H1 (cell line): ENCODE results near the gene ALPK3. TPM values are rescaled to one million over a fixed set of nuclear protein-coding genes. Genes with fewer than 3 reads are reported as not detected.

ENCODE experiments used
- CTCF ChIA-PET: fragments of 300-600 bp; sonication (Branson Sonifier 250); formaldehyde crosslinking; loops from one replicate; lab custom pipeline; 2021; ENCODE audit not compliant: partially characterized antibody; lab: Charles Lee
- POLR2A ChIA-PET: fragments of 300-600 bp; sonication (Branson Sonifier 250); formaldehyde crosslinking; loops from one replicate; lab custom pipeline; 2021; ENCODE audit warnings: inconsistent platforms; ENCODE audit not compliant: partially characterized antibody; lab: Charles Lee
- DNase-seq, 2 experiments: peaks; one replicate each; pipeline versions ENCODE4 v3.0.0 to v3.0.0-alpha.2; 2010 to 2022; ENCODE audit warnings: low spot score in 2 of 2, low read depth in 1 of 2, mixed read lengths in 1 of 2
- FAIRE-seq: peaks from 2 replicates; lab custom pipeline; 2011; peaks lifted over from hg19 to GRCh38; lab: Jason Lieb, UNC
- H2AFZ ChIP-seq: 2 replicates; pipeline ENCODE4 v1.8.1; 2012; ENCODE audit warnings: low read length, inconsistent platforms
- H2AK5ac ChIP-seq: 2 replicates; pipeline ENCODE4 v1.6.1; 2013; ENCODE audit warnings: low read depth, low read length
- H2BK120ac ChIP-seq: replicated peaks from 2 replicates; pipeline ENCODE3; 2013; ENCODE audit warnings: low read depth, low read length, inconsistent platforms
- H2BK12ac ChIP-seq: 2 replicates; pipeline ENCODE4 v1.6.1; 2013; ENCODE audit warnings: low read depth, low read length
- H2BK15ac ChIP-seq: 2 replicates; pipeline ENCODE4 v1.6.1; 2013; ENCODE audit warnings: low read length
- H2BK20ac ChIP-seq: 2 replicates; pipeline ENCODE4 v1.6.1; 2013; ENCODE audit warnings: low read length
- H2BK5ac ChIP-seq: 2 replicates; pipeline ENCODE4 v1.6.1; 2013; ENCODE audit warnings: low read depth, low read length
- H3K14ac ChIP-seq: 2 replicates; pipeline ENCODE4 v1.6.1; 2013; ENCODE audit warnings: inconsistent platforms; ENCODE audit not compliant: insufficient read length
- H3K18ac ChIP-seq: 2 replicates; pipeline ENCODE4 v1.6.1; 2013; ENCODE audit warnings: low read length; ENCODE audit errors: extremely low read depth
- H3K23ac ChIP-seq: 2 replicates; pipeline ENCODE4 v1.6.1; 2013; ENCODE audit warnings: inconsistent platforms; ENCODE audit not compliant: insufficient read length
- H3K23me2 ChIP-seq: 2 replicates; pipeline ENCODE4 v1.6.1; 2013; ENCODE audit warnings: low read depth, low read length
- H3K27ac ChIP-seq: 2 replicates; pipeline ENCODE4 v1.6.1; 2011; ENCODE audit warnings: low read depth, low read length, inconsistent platforms
- H3K27me3 ChIP-seq, 4 experiments: replicated peaks in 1 of 4; 1 replicate in 1 of 4; 2 replicates in 3 of 4; pipeline versions ENCODE4 v1.6.1 to v1.8.1; 2011 to 2013; ENCODE audit warnings: low read length in 3 of 4, mild to moderate bottlenecking in 3 of 4, inconsistent platforms in 2 of 4, mixed read lengths in 2 of 4, moderate library complexity in 1 of 4; ENCODE audit not compliant: control insufficient read depth in 3 of 4, insufficient read depth in 3 of 4; ENCODE audit errors: extremely low read depth in 1 of 4
- H3K36me3 ChIP-seq, 4 experiments: 2 replicates each; pipeline versions ENCODE4 v1.6.1 to v1.8.1; 2011 to 2013; ENCODE audit warnings: mild to moderate bottlenecking in 4 of 4, low read length in 3 of 4, moderate library complexity in 2 of 4, control low read depth in 1 of 4, inconsistent platforms in 1 of 4; ENCODE audit not compliant: insufficient read depth in 4 of 4, control insufficient read depth in 2 of 4
- H3K4ac ChIP-seq: replicated peaks from 2 replicates; pipeline ENCODE3; 2013; ENCODE audit warnings: low read length, low read depth, mixed read lengths, inconsistent platforms; ENCODE audit not compliant: insufficient read length
- H3K4me1 ChIP-seq, 4 experiments: replicated peaks in 1 of 4; 1 replicate in 1 of 4; 2 replicates in 3 of 4; pipeline versions ENCODE4 v1.6.1 to v1.8.1; 2011 to 2013; ENCODE audit warnings: low read length in 3 of 4, inconsistent platforms in 2 of 4, mixed read lengths in 1 of 4; ENCODE audit not compliant: insufficient read depth in 4 of 4, control insufficient read depth in 3 of 4
- H3K4me2 ChIP-seq, 2 experiments: 2 replicates each; pipeline versions ENCODE4 v1.6.1 to v1.8.1; 2011 to 2013; ENCODE audit warnings: low read depth in 2 of 2, low read length in 2 of 2, control low read depth in 1 of 2, inconsistent platforms in 1 of 2, mild to moderate bottlenecking in 1 of 2; ENCODE audit not compliant: insufficient read depth in 1 of 2
- H3K4me3 ChIP-seq, 4 experiments: fragments of 200-600, 300-600 bp in 1 of 4; sonication (generic), shearing (Covaris generic), sonication (Bioruptor Twin) in 1 of 4; 2 replicates each; pipeline versions ENCODE4 v1.5.1 to v1.8.1; 2011 to 2016; ENCODE audit warnings: low read length in 4 of 4, low read depth in 3 of 4, control low read depth in 2 of 4, inconsistent platforms in 2 of 4, mild to moderate bottlenecking in 2 of 4, mixed read lengths in 1 of 4, moderate library complexity in 1 of 4; ENCODE audit not compliant: insufficient read depth in 2 of 4; ENCODE audit errors: extremely low read depth in 1 of 4
- H3K56ac ChIP-seq: replicated peaks from 2 replicates; pipeline ENCODE3; 2013; ENCODE audit warnings: low read depth, mild to moderate bottlenecking, mixed read lengths, low read length, inconsistent platforms; ENCODE audit not compliant: insufficient read length
- H3K79me1 ChIP-seq: 2 replicates; pipeline ENCODE4 v1.6.1; 2013; ENCODE audit warnings: low read depth, low read length, control low read depth
- H3K79me2 ChIP-seq, 2 experiments: 2 replicates each; pipeline versions ENCODE4 v1.6.1 to v1.8.1; 2012 to 2013; ENCODE audit warnings: low read length in 2 of 2, mild to moderate bottlenecking in 2 of 2, inconsistent platforms in 1 of 2; ENCODE audit not compliant: insufficient read depth in 2 of 2, control insufficient read depth in 1 of 2
- H3K9ac ChIP-seq, 4 experiments: replicated peaks in 1 of 4; 1 replicate in 1 of 4; 2 replicates in 3 of 4; pipeline versions ENCODE4 v1.6.1 to v1.8.1; 2011 to 2013; ENCODE audit warnings: low read depth in 3 of 4, low read length in 3 of 4, control low read depth in 2 of 4, mild to moderate bottlenecking in 2 of 4, moderate library complexity in 2 of 4, inconsistent platforms in 1 of 4; ENCODE audit errors: extremely low read depth in 1 of 4
- H3K9me3 ChIP-seq, 2 experiments: 2 replicates each; pipeline versions ENCODE4 v1.6.1 to v1.8.1; 2012 to 2013; ENCODE audit warnings: mild to moderate bottlenecking in 2 of 2, moderate library complexity in 2 of 2, control low read depth in 1 of 2, inconsistent platforms in 1 of 2, low read depth in 1 of 2, low read length in 1 of 2, mixed read lengths in 1 of 2; ENCODE audit not compliant: insufficient read depth in 2 of 2
- H4K20me1 ChIP-seq, 2 experiments: replicated peaks in 1 of 2; 2 replicates each; pipeline versions ENCODE3 to v1.8.1; 2011 to 2013; ENCODE audit warnings: inconsistent platforms in 2 of 2, low read length in 2 of 2, mild to moderate bottlenecking in 1 of 2; ENCODE audit not compliant: insufficient read depth in 2 of 2, control insufficient read depth in 1 of 2
- H4K5ac ChIP-seq: 2 replicates; pipeline ENCODE4 v1.6.1; 2013; ENCODE audit warnings: low read length, low read depth, mixed read lengths, inconsistent platforms; ENCODE audit not compliant: insufficient read length
- H4K8ac ChIP-seq: 2 replicates; pipeline ENCODE4 v1.8.0; 2013; ENCODE audit warnings: mild to moderate bottlenecking, moderate library complexity, low read length, inconsistent platforms; ENCODE audit not compliant: insufficient read depth; ENCODE audit errors: extremely low read depth
- H4K91ac ChIP-seq: replicated peaks from 2 replicates; pipeline ENCODE3; 2013; ENCODE audit warnings: low read length, mixed read lengths, inconsistent platforms; ENCODE audit not compliant: insufficient read length
- GABPA ChIP-seq: IDR thresholded peaks from 2 replicates; pipeline ENCODE4 v1.6.1; 2011; ENCODE audit warnings: mild to moderate bottlenecking, low read length, moderate library complexity, borderline replicate concordance; ENCODE audit not compliant: insufficient read depth
- HDAC2 ChIP-seq, 2 experiments: fragments of 300-600 bp in 1 of 2; sonication (generic) in 1 of 2; IDR thresholded peaks; 2 replicates each; pipeline ENCODE4 v1.6.1; 2011 to 2012; ENCODE audit warnings: low read depth in 2 of 2, low read length in 2 of 2, mild to moderate bottlenecking in 2 of 2, moderate library complexity in 2 of 2, borderline replicate concordance in 1 of 2, inconsistent platforms in 1 of 2
- KDM4A ChIP-seq: IDR thresholded peaks from one replicate; pipeline ENCODE4 v1.7.1; 2012; ENCODE audit warnings: low read depth, mild to moderate bottlenecking, moderate library complexity, low read length, inconsistent platforms; ENCODE audit not compliant: severe bottlenecking
- MAFK ChIP-seq: IDR thresholded peaks from 2 replicates; pipeline ENCODE4 v1.6.1; 2012; ENCODE audit warnings: low read depth, mild to moderate bottlenecking, improper control_type of control experiment, low read length
- POU5F1 ChIP-seq: IDR thresholded peaks from 2 replicates; pipeline ENCODE4 v1.6.1; 2011; ENCODE audit warnings: low read depth, mild to moderate bottlenecking, low read length, moderate library complexity
- RFX5 ChIP-seq: IDR thresholded peaks from 2 replicates; pipeline ENCODE4 v1.6.1; 2011; ENCODE audit warnings: low read depth, low read length, improper control_type of control experiment, borderline replicate concordance
- RXRA ChIP-seq: IDR thresholded peaks from 2 replicates; pipeline ENCODE4 v1.6.1; 2011; ENCODE audit warnings: low read depth, mild to moderate bottlenecking, low read length, moderate library complexity; ENCODE audit not compliant: insufficient read depth
- TCF12 ChIP-seq: IDR thresholded peaks from 2 replicates; pipeline ENCODE4 v1.6.1; 2011; ENCODE audit warnings: low read depth, mild to moderate bottlenecking, low read length
- WGBS, 2 experiments: shearing (Covaris generic) in 1 of 2; methylation state at CpG; one replicate each; pipeline versions ENCODE4 v1.1.6 to v1.1.7; 2013 to 2015; ENCODE audit warnings: low lambda C conversion rate in 2 of 2, mixed read lengths in 2 of 2, inconsistent platforms in 1 of 2, low coverage in 1 of 2, missing lambda C conversion rate in 1 of 2; ENCODE audit not compliant: insufficient replicate concordance in 2 of 2, insufficient coverage in 1 of 2, insufficient read length in 1 of 2; ENCODE audit errors: extremely low coverage in 1 of 2, missing lambda C conversion rate in 1 of 2; 5-methylcytosine and 5-hydroxymethylcytosine counted together
- polyA plus RNA-seq, 7 experiments: library from polyadenylated mRNA; depleted of rRNA in 3 of 7; stranded (reverse) in 5 of 7; unstranded in 2 of 7; fragments of >200 nt in 5 of 7; fragments of 200-250 nt in 2 of 7; gene quantifications; 1 replicate in 5 of 7; 2 replicates in 1 of 7; 4 replicates in 1 of 7; pipeline versions ENCODE4 v1.2.1 to v1.2.3, GENCODE V29; 2011 to 2013; ENCODE audit warnings: missing spikeins in 2 of 7, mixed read lengths in 2 of 7
- total RNA-seq: library from RNA; stranded (reverse); fragmentation: NEBNext Ultra II Directional; extraction: Animal tissue kit (Norgen Biotek cat#: 25700); gene quantifications from 2 replicates; pipeline ENCODE4 v1.2.1, GENCODE V29; 2021
- TF ChIP-seq, protein P1 (sequence below): IDR thresholded peaks from 2 replicates; pipeline ENCODE4 v1.6.1; 2011; ENCODE audit warnings: low read length, improper control_type of control experiment
- TF ChIP-seq, protein P2 (sequence below): IDR thresholded peaks from 2 replicates; pipeline ENCODE4 v1.6.1; 2012; ENCODE audit warnings: low read length, inconsistent platforms

ALPK3 gene
- total and polyA plus RNA-seq, 2 of the 8 experiments (the other 6 are each of a cell fraction or from before 2014, with no cell fraction given), result 4.4 to 19.2 TPM

DNA sequence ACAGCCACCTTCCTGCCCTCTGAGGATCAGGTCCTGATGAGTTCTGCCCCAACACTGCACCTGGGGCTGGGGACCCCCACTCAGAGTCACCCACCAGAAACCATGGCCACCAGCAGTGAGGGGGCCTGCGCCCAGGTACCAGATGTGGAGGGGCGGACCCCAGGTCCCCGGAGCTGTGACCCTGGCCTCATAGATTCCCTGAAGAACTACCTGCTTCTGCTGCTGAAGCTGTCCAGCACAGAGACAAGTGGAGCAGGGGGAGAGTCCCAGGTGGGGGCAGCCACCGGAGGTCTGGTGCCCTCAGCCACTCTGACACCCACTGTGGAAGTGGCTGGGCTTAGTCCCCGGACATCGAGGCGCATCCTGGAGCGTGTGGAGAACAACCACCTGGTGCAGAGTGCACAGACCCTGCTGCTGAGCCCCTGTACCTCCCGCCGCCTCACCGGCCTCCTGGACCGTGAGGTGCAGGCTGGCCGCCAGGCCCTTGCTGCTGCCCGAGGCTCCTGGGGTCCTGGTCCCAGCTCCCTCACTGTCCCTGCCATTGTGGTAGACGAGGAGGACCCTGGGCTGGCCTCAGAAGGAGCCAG lies 40.4 kb downstream of the ALPK3 start:
- DNase-seq, result no peak
- Histone ChIP-seq H3K27ac (no peak overlapping the region), H2BK15ac (no peak overlapping the region), H2BK5ac (no peak overlapping the region), H3K23ac (no peak overlapping the region), H3K4me3 (no peak overlapping the region), H3K4me2 (no peak overlapping the region), H2AK5ac (no peak overlapping the region), H3K56ac (no peak overlapping the region), H4K5ac (no peak overlapping the region), H3K79me2 (no peaks in the 10 kb centered on the region), H3K18ac (no peak overlapping the region), H3K14ac (no peak overlapping the region), H3K4ac (no peak overlapping the region), H3K9me3 (no peaks in the 10 kb centered on the region), H3K23me2 (no peaks in the 10 kb centered on the region), H3K27me3 (no peaks in the 10 kb centered on the region), H3K79me1 (no peaks in the 10 kb centered on the region), H3K4me1 (no peaks in the 10 kb centered on the region), H4K20me1 (no peaks in the 10 kb centered on the region), H2BK120ac (no peak overlapping the region), H4K8ac (no peak overlapping the region), H3K9ac (no peak overlapping the region), H2BK20ac (no peak overlapping the region), H4K91ac (no peak overlapping the region), H2AFZ (no peak overlapping the region), H3K36me3 (peaks cover 0 to 3% (median 0%) of the 10 kb centered on the region in 4 experiments; a peak in 2 of 8 replicates), H2BK12ac (no peak overlapping the region)
- no peak for FAIRE-seq
- POLR2A ChIA-PET, result interaction anchor here (1.4 kb wide), 1 partner anchor 16 kb away, joined by 4 read pairs; no protein-coding TSS in a partner anchor
- CTCF ChIA-PET, result no interaction called here
- 86% methylated on average over 14 of the region's 15 CpGs; no CpG with 5 or more reads in 1 of the 2 experiments for WGBS, 2 experiments
- no peak for TF ChIP-seq RXRA
- no peak for TF ChIP-seq GABPA
- TF ChIP-seq KDM4A, result no peak
- TF ChIP-seq, protein P1, sequence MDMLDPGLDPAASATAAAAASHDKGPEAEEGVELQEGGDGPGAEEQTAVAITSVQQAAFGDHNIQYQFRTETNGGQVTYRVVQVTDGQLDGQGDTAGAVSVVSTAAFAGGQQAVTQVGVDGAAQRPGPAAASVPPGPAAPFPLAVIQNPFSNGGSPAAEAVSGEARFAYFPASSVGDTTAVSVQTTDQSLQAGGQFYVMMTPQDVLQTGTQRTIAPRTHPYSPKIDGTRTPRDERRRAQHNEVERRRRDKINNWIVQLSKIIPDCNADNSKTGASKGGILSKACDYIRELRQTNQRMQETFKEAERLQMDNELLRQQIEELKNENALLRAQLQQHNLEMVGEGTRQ, result no peak
- no peak for TF ChIP-seq MAFK
- TF ChIP-seq POU5F1, result no peak
- TF ChIP-seq HDAC2 (IDR thresholded peaks at IDR 0.05; ENCODE audit: borderline replicate concordance in 1 of 2, low read depth in 2 of 2, low read length in 2 of 2), result no peak
- TF ChIP-seq RFX5, result no peak
- TF ChIP-seq TCF12, result no peak
- TF ChIP-seq, protein P2, sequence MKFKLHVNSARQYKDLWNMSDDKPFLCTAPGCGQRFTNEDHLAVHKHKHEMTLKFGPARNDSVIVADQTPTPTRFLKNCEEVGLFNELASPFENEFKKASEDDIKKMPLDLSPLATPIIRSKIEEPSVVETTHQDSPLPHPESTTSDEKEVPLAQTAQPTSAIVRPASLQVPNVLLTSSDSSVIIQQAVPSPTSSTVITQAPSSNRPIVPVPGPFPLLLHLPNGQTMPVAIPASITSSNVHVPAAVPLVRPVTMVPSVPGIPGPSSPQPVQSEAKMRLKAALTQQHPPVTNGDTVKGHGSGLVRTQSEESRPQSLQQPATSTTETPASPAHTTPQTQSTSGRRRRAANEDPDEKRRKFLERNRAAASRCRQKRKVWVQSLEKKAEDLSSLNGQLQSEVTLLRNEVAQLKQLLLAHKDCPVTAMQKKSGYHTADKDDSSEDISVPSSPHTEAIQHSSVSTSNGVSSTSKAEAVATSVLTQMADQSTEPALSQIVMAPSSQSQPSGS, result no peak
